Hepatocyte (in vitro differentiated cells): ENCODE data around the gene CNEP1R1. TPM values are rescaled to one million over a fixed set of nuclear protein-coding genes. Genes with fewer than 3 reads are reported as not detected.
A peak's percentile ranks its signal among the peaks of the same experiment; 100 is the strongest.

ENCODE experiments used
- DNase-seq: peaks from one replicate; pipeline ENCODE4 v3.0.0-alpha.2; 2016; ENCODE audit warnings: low spot score
- H2AFZ ChIP-seq: fragments of 200-600 bp; sonication (generic); 2 replicates; pipeline ENCODE4 v1.6.0; 2016; ENCODE audit warnings: antibody characterized with exemption, mild to moderate bottlenecking
- H3K27ac ChIP-seq: fragments of 200-600 bp; sonication (generic); 2 replicates; pipeline ENCODE4 v1.5.1; 2016; ENCODE audit warnings: mild to moderate bottlenecking
- H3K27me3 ChIP-seq: fragments of 200-600 bp; sonication (generic); 2 replicates; pipeline ENCODE4 v1.6.1; 2016
- H3K36me3 ChIP-seq: fragments of 200-600 bp; sonication (generic); replicated peaks from 2 replicates; pipeline ENCODE4 v1.5.1; 2016; ENCODE audit warnings: low read depth; ENCODE audit not compliant: insufficient read depth
- H3K4me1 ChIP-seq: fragments of 200-600 bp; sonication (generic); 2 replicates; pipeline ENCODE4 v1.5.1; 2016; ENCODE audit warnings: mild to moderate bottlenecking, moderate library complexity; ENCODE audit not compliant: insufficient read depth
- H3K4me2 ChIP-seq: fragments of 200-600 bp; sonication (generic); 2 replicates; pipeline ENCODE4 v1.6.0; 2016
- H3K4me3 ChIP-seq: fragments of 200-600 bp; sonication (generic); 2 replicates; pipeline ENCODE4 v1.5.1; 2016; ENCODE audit warnings: mild to moderate bottlenecking
- H3K79me2 ChIP-seq: fragments of 200-600 bp; sonication (generic); 2 replicates; pipeline ENCODE4 v1.6.0; 2017; ENCODE audit warnings: mild to moderate bottlenecking
- H3K9me2 ChIP-seq: fragments of 200-600 bp; sonication (generic); replicated peaks from 2 replicates; pipeline ENCODE4 v1.6.0; 2017; ENCODE audit warnings: mild to moderate bottlenecking; ENCODE audit not compliant: insufficient read depth
- H3K9me3 ChIP-seq: fragments of 200-600 bp; sonication (generic); 2 replicates; pipeline ENCODE4 v1.5.1; 2016; ENCODE audit warnings: low read depth, mild to moderate bottlenecking
- H4K20me1 ChIP-seq: fragments of 200-600 bp; sonication (generic); 2 replicates; pipeline ENCODE4 v1.6.0; 2016; ENCODE audit warnings: mild to moderate bottlenecking; ENCODE audit not compliant: insufficient read depth, poor library complexity, severe bottlenecking
- EZH2 ChIP-seq: fragments of 200-600 bp; sonication (generic); IDR thresholded peaks from 2 replicates; pipeline ENCODE4 v1.6.1; 2016; ENCODE audit warnings: antibody characterized with exemption, mild to moderate bottlenecking, borderline replicate concordance
- EZH2phosphoT487 ChIP-seq: fragments of 200-600 bp; sonication (generic); IDR thresholded peaks from one replicate; pipeline ENCODE4 v1.6.1; 2018; ENCODE audit warnings: antibody characterized with exemption, mild to moderate bottlenecking, low read depth, moderate library complexity; ENCODE audit not compliant: unreplicated experiment, severe bottlenecking
- WGBS: methylation state at CpG from one replicate; pipeline ENCODE4 v1.1.6; 2016; ENCODE audit warnings: low lambda C conversion rate; ENCODE audit errors: missing lambda C conversion rate; 5-methylcytosine and 5-hydroxymethylcytosine counted together
- polyA plus RNA-seq: library from polyadenylated mRNA; unstranded; fragments of >200 nt; fragmentation: Nextera tagmentation; extraction: Ambion mirVana; gene quantifications from 2 replicates; pipeline ENCODE4 v1.2.1, GENCODE V29; 2016
- total RNA-seq: library from RNA; depleted of rRNA; stranded (reverse); fragments of >200 nt; gene quantifications from 2 replicates; pipeline ENCODE4 v1.2.3, GENCODE V29; 2014
- TF ChIP-seq, protein P1 (sequence below): fragments of 200-600 bp; sonication (generic); IDR thresholded peaks from 2 replicates; pipeline ENCODE4 v1.5.1; 2016; ENCODE audit warnings: antibody characterized with exemption, mild to moderate bottlenecking; ENCODE audit not compliant: poor library complexity

Gene CNEP1R1
- total and polyA plus RNA-seq, 2 experiments from 2014 or later = 23.9 to 25.8 TPM

GRCh38 chr16:50004239-50004638, 20.8 kb upstream of the CNEP1R1 start:
- DNase-seq = no peak
- no peaks in the 10 kb centered on the region for H3K27me3 ChIP-seq
- 86% methylated on average over 4 of the region's 4 CpGs for WGBS
- no peak overlapping the region for H3K27ac ChIP-seq
- no peaks in the 10 kb centered on the region for H4K20me1 ChIP-seq
- H2AFZ ChIP-seq = no peak overlapping the region
- no peaks in the 10 kb centered on the region for H3K36me3 ChIP-seq
- H3K4me1 ChIP-seq = no peaks in the 10 kb centered on the region
- H3K4me3 ChIP-seq = no peak overlapping the region
- H3K4me2 ChIP-seq = no peak overlapping the region
- no peaks in the 10 kb centered on the region for H3K9me3 ChIP-seq
- H3K9me2 ChIP-seq = no peaks in the 10 kb centered on the region
- no peaks in the 10 kb centered on the region for H3K79me2 ChIP-seq
- TF ChIP-seq EZH2 = no peak

DNA sequence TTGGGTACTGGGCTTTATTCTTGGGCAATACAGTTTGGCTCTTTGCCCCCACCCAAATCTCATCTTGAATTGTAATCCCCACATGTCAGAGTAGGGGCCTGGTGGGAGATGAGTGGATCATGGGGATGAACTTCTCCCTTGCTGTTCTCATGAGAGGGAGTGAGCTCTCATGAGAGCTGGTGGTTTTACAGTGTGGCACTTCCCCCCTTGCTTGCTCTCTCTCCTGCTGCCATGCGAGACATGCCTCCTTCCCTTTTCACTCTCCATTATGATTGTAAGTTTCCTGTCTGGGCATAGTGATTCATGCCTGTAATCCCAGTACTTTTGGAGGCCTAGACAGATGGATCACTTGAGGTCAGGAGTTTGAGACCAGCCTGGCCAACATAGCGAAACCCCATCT, 18.1 kb upstream of the CNEP1R1 start:
- H3K9me2 ChIP-seq = no peaks in the 10 kb centered on the region
- WGBS = 80% methylated on average over 2 of the region's 2 CpGs

GRCh38 chr16:50007744-50008143, 17.3 kb upstream of the CNEP1R1 start:
- WGBS = 96% methylated on average over 1 of the region's 1 CpG
- Histone ChIP-seq H3K9me2 (no peaks in the 10 kb centered on the region), H3K36me3 (no peaks in the 10 kb centered on the region), H3K27ac (no peak overlapping the region), H2AFZ (no peak overlapping the region), H3K9me3 (no peaks in the 10 kb centered on the region), H3K4me1 (peaks cover 10% of the 10 kb centered on the region), H3K79me2 (no peaks in the 10 kb centered on the region), H3K4me2 (no peak overlapping the region), H4K20me1 (no peaks in the 10 kb centered on the region), H3K27me3 (no peaks in the 10 kb centered on the region), H3K4me3 (no peak overlapping the region)
- TF ChIP-seq, protein P1, sequence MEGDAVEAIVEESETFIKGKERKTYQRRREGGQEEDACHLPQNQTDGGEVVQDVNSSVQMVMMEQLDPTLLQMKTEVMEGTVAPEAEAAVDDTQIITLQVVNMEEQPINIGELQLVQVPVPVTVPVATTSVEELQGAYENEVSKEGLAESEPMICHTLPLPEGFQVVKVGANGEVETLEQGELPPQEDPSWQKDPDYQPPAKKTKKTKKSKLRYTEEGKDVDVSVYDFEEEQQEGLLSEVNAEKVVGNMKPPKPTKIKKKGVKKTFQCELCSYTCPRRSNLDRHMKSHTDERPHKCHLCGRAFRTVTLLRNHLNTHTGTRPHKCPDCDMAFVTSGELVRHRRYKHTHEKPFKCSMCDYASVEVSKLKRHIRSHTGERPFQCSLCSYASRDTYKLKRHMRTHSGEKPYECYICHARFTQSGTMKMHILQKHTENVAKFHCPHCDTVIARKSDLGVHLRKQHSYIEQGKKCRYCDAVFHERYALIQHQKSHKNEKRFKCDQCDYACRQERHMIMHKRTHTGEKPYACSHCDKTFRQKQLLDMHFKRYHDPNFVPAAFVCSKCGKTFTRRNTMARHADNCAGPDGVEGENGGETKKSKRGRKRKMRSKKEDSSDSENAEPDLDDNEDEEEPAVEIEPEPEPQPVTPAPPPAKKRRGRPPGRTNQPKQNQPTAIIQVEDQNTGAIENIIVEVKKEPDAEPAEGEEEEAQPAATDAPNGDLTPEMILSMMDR = no peak
- TF ChIP-seq EZH2 (no peak), EZH2phosphoT487 (no peak)
- DNase-seq = no peak

More for the DNA sequence above, 18.1 kb upstream of the CNEP1R1 start:
- no peaks in the 10 kb centered on the region for H3K9me3 ChIP-seq
- H3K4me3 ChIP-seq = no peak overlapping the region
- H2AFZ ChIP-seq = no peak overlapping the region
- no peaks in the 10 kb centered on the region for H3K79me2 ChIP-seq
- H3K4me2 ChIP-seq = no peak overlapping the region
- H4K20me1 ChIP-seq = no peaks in the 10 kb centered on the region
- peaks cover 10% of the 10 kb centered on the region for H3K4me1 ChIP-seq
- H3K36me3 ChIP-seq = no peaks in the 10 kb centered on the region
- DNase-seq = no peak
- H3K27me3 ChIP-seq = no peaks in the 10 kb centered on the region
- TF ChIP-seq, protein P1 = no peak
- TF ChIP-seq EZH2 (no peak), EZH2phosphoT487 (no peak)
- H3K27ac ChIP-seq = no peak overlapping the region

- Histone ChIP-seq H3K36me3 (no peaks in the 10 kb centered on the region), H3K79me2 (no peaks in the 10 kb centered on the region), H3K4me2 (no peak overlapping the region), H3K9me2 (no peaks in the 10 kb centered on the region), H2AFZ (peak overlapping the region; percentile 45), H3K4me3 (no peak overlapping the region), H3K9me3 (no peaks in the 10 kb centered on the region), H3K27me3 (no peaks in the 10 kb centered on the region), H3K4me1 (peaks cover 10% of the 10 kb centered on the region), H4K20me1 (no peaks in the 10 kb centered on the region), H3K27ac (peak overlapping the region; percentile 70)
- TF ChIP-seq EZH2 = no peak
- TF ChIP-seq, protein P1 = no peak
- TF ChIP-seq EZH2phosphoT487 = no peak
- 80% methylated on average over 2 of the region's 2 CpGs for WGBS
- no peak for DNase-seq
Observed at GRCh38 chr16:50010212-50010611, 14.8 kb upstream of the CNEP1R1 start.
